Measurements from ENCODE around the gene MMP7. TPM values are rescaled to one million over a fixed set of nuclear protein-coding genes. Genes with fewer than 3 reads are reported as not detected.

MMP7 gene
- total and polyA plus RNA-seq, 12 donors, result 0.39 to 0.61 (median 0.44) TPM; not detected in 9

DNA sequence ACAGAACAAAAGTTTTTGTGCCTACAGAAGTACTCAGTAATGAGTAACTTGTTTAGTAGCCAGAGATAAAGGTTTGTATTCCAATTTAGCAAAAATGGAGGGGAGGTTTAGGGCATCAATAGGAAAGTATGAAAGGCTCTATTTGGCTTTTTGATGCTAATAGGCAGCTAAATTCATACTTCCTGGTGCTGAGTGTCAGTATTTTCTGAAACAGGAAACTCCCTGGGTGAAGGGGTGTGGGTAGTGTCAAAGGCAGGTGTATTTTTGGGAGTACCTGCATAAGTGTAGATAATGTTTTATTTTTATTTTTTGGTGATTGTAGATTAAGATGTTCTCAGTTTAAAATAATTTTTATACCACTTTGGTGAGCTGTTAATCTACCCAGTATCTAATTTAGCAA lies 29.3 kb upstream of the MMP7 start:
- intact Hi-C loops (cut with DNase I), result no loop called here
- TF ChIP-seq POLR2A (IDR thresholded peaks at IDR 0.05), result no peak
- TF ChIP-seq, protein P1, sequence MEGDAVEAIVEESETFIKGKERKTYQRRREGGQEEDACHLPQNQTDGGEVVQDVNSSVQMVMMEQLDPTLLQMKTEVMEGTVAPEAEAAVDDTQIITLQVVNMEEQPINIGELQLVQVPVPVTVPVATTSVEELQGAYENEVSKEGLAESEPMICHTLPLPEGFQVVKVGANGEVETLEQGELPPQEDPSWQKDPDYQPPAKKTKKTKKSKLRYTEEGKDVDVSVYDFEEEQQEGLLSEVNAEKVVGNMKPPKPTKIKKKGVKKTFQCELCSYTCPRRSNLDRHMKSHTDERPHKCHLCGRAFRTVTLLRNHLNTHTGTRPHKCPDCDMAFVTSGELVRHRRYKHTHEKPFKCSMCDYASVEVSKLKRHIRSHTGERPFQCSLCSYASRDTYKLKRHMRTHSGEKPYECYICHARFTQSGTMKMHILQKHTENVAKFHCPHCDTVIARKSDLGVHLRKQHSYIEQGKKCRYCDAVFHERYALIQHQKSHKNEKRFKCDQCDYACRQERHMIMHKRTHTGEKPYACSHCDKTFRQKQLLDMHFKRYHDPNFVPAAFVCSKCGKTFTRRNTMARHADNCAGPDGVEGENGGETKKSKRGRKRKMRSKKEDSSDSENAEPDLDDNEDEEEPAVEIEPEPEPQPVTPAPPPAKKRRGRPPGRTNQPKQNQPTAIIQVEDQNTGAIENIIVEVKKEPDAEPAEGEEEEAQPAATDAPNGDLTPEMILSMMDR (IDR thresholded peaks at IDR 0.05), result no peak
- no peaks in the 10 kb centered on the region for H3K9me3 ChIP-seq (replicated peaks in 1 of 3)
- H3K27ac ChIP-seq, result no peak overlapping the region
- no peak overlapping the region for H3K4me3 ChIP-seq
- H3K27me3 ChIP-seq, result no peaks in the 10 kb centered on the region
- H3K36me3 ChIP-seq (replicated peaks in 1 of 2), result no peaks in the 10 kb centered on the region
- H3K4me1 ChIP-seq (replicated peaks in 1 of 2), result no peaks in the 10 kb centered on the region
- no peak for DNase-seq

GRCh38 chr11:102555091-102555490 lies 24.5 kb upstream of the MMP7 start:
- TF ChIP-seq, protein P1 (IDR thresholded peaks at IDR 0.05), result no peak
- no peak for TF ChIP-seq POLR2A (IDR thresholded peaks at IDR 0.05)
- intact Hi-C loops (cut with DNase I), result no loop called here
- Histone ChIP-seq H3K27ac (no peak overlapping the region), H3K4me1 (replicated peaks in 1 of 2) (no peaks in the 10 kb centered on the region), H3K27me3 (no peaks in the 10 kb centered on the region), H3K9me3 (replicated peaks in 1 of 3) (no peaks in the 10 kb centered on the region), H3K36me3 (replicated peaks in 1 of 2) (no peaks in the 10 kb centered on the region), H3K4me3 (no peak overlapping the region)
- no peak for DNase-seq
- WGBS, 4 donors, result 82 to 89% (median 87%) methylated on average over 3 of the region's 3 CpGs

DNA sequence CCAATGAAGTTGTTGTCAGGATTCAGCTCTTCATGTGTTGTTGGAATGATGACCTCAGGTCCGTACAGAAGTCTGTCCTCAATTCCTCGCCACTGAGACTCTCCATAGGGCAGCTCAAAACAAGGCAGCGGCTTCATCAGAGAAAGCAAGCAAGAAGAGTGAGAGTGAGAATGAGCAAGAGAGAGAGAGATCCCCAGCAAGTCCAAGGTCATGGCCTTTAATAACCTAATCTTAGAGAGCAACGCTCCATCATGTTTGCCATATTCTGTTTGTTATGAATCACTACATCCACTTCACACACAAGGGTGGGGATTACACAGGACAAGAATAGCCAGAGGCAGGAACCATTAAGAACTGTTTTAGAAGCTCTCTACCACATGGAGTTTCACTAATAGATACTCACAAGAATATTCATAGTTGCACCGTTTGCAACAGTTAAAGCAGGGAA lies 23.3 kb upstream of the MMP7 start:
- TF ChIP-seq, protein P1 (IDR thresholded peaks at IDR 0.05), result no peak
- TF ChIP-seq POLR2A (IDR thresholded peaks at IDR 0.05), result no peak
- Histone ChIP-seq H3K36me3 (replicated peaks in 1 of 2) (no peaks in the 10 kb centered on the region), H3K27ac (no peak overlapping the region), H3K4me1 (replicated peaks in 1 of 2) (no peaks in the 10 kb centered on the region), H3K4me3 (no peak overlapping the region), H3K9me3 (replicated peaks in 1 of 3) (no peaks in the 10 kb centered on the region), H3K27me3 (no peaks in the 10 kb centered on the region)
- 59 to 75% (median 72%) methylated on average over 5 of the region's 5 CpGs for WGBS, 4 donors
- DNase-seq, result peak in 1 of 7 donors; percentile 5
- intact Hi-C loops (cut with DNase I), result no loop called here

- 71 to 84% (median 84%) methylated on average over 8 of the region's 8 CpGs for WGBS, 4 donors
- TF ChIP-seq, protein P1 (IDR thresholded peaks at IDR 0.05), result no peak
- TF ChIP-seq POLR2A (IDR thresholded peaks at IDR 0.05), result no peak
- H3K36me3 ChIP-seq (replicated peaks in 1 of 2), result no peaks in the 10 kb centered on the region
- H3K27me3 ChIP-seq, result no peaks in the 10 kb centered on the region
- H3K4me3 ChIP-seq, result no peak overlapping the region
- H3K4me1 ChIP-seq (replicated peaks in 1 of 2), result no peaks in the 10 kb centered on the region
- H3K27ac ChIP-seq, result no peak overlapping the region
- no peaks in the 10 kb centered on the region for H3K9me3 ChIP-seq (replicated peaks in 1 of 3)
- intact Hi-C loops (cut with DNase I), result no loop called here
- no peak for DNase-seq
Measured at GRCh38 chr11:102552447-102553194, 22.1 kb upstream of the MMP7 start.

Data from adrenal gland (tissue), 12 donors.